IMR-90 (cell line): ENCODE data around the gene PANK2. TPM values are rescaled to one million over a fixed set of nuclear protein-coding genes. Genes with fewer than 3 reads are reported as not detected.

ENCODE experiments used
- ATAC-seq: fragments of 200-7000 bp; cut with Tn5 transposase; 2 replicates; pipeline ENCODE4 v1.9.1; 2020; ENCODE audit warnings: low read depth, mild to moderate bottlenecking, moderate library complexity
- BruUV-seq: library from RNA; stranded (reverse); fragments of 400-500 nt; replicated peaks from 2 replicates; lab custom pipeline; 2021; lab: Mats Ljungman, UMichigan
- CTCF ChIA-PET: fragments of 300-600 bp; formaldehyde crosslinking; extraction: SDS; loops from one replicate; lab custom pipeline; 2021; ENCODE audit warnings: antibody characterized with exemption; lab: Yijun Ruan, JAX
- POLR2A ChIA-PET: fragments of 300-600 bp; sonication (Branson Sonifier 250); formaldehyde crosslinking; loops from one replicate; lab custom pipeline; 2022; ENCODE audit warnings: antibody characterized with exemption; ENCODE audit not compliant: unreplicated experiment; lab: Charles Lee
- DNase-seq: peaks from one replicate; pipeline ENCODE4 v3.0.0; 2013
- H2AFZ ChIP-seq: replicated peaks from 2 replicates; pipeline ENCODE3; 2013; ENCODE audit warnings: low read length, mild to moderate bottlenecking; ENCODE audit not compliant: poor library complexity
- H2AK5ac ChIP-seq: 2 replicates; pipeline ENCODE4 v1.6.1; 2013; ENCODE audit warnings: low read depth, low read length, inconsistent platforms
- H2AK9ac ChIP-seq: replicated peaks from 2 replicates; pipeline ENCODE3; 2013; ENCODE audit warnings: mild to moderate bottlenecking, low read depth, low read length, moderate library complexity; ENCODE audit not compliant: poor library complexity
- H2BK120ac ChIP-seq: 2 replicates; pipeline ENCODE4 v1.6.1; 2013; ENCODE audit warnings: low read depth, low read length, inconsistent platforms
- H2BK15ac ChIP-seq: 3 replicates; pipeline ENCODE4 v1.6.1; 2013; ENCODE audit warnings: low read depth, low read length, inconsistent platforms
- H2BK20ac ChIP-seq: 2 replicates; pipeline ENCODE4 v1.6.1; 2013; ENCODE audit warnings: low read depth, mild to moderate bottlenecking, inconsistent platforms, low read length, moderate library complexity
- H2BK5ac ChIP-seq: 2 replicates; pipeline ENCODE4 v1.6.1; 2013; ENCODE audit warnings: mild to moderate bottlenecking, low read depth, low read length, inconsistent platforms; ENCODE audit not compliant: poor library complexity, severe bottlenecking
- H3K14ac ChIP-seq: replicated peaks from 2 replicates; pipeline ENCODE4 v1.6.1; 2013; ENCODE audit warnings: low read depth, low read length, inconsistent platforms
- H3K18ac ChIP-seq: 2 replicates; pipeline ENCODE4 v1.6.1; 2013; ENCODE audit warnings: low read depth, low read length, control low read depth
- H3K23ac ChIP-seq: 2 replicates; pipeline ENCODE4 v1.6.1; 2013; ENCODE audit warnings: low read depth, low read length, inconsistent platforms
- H3K27ac ChIP-seq: 2 replicates; pipeline ENCODE4 v1.5.1; 2013; ENCODE audit warnings: mild to moderate bottlenecking, control low read depth, low read length; ENCODE audit not compliant: insufficient read depth
- H3K27me3 ChIP-seq: 2 replicates; pipeline ENCODE4 v1.6.1; 2013; ENCODE audit warnings: low read length; ENCODE audit not compliant: control insufficient read depth, insufficient read depth
- H3K36me3 ChIP-seq: 2 replicates; pipeline ENCODE4 v1.6.1; 2013; ENCODE audit warnings: low read length, mixed read lengths; ENCODE audit not compliant: control insufficient read depth, insufficient read depth
- H3K4ac ChIP-seq: 2 replicates; pipeline ENCODE4 v1.6.1; 2013; ENCODE audit warnings: low read depth, low read length, inconsistent platforms
- H3K4me1 ChIP-seq: 2 replicates; pipeline ENCODE4 v1.6.1; 2013; ENCODE audit warnings: low read length, mixed read lengths; ENCODE audit not compliant: control insufficient read depth, insufficient read depth
- H3K4me2 ChIP-seq: 2 replicates; pipeline ENCODE4 v1.6.1; 2013; ENCODE audit warnings: low read depth, mild to moderate bottlenecking, control low read depth, low read length, moderate library complexity
- H3K4me3 ChIP-seq: 2 replicates; pipeline ENCODE4 v1.5.1; 2013; ENCODE audit warnings: low read depth, mild to moderate bottlenecking, control low read depth, low read length, moderate library complexity; ENCODE audit not compliant: insufficient read depth
- H3K56ac ChIP-seq: 2 replicates; pipeline ENCODE4 v1.6.1; 2013; ENCODE audit warnings: low read length, inconsistent platforms; ENCODE audit not compliant: insufficient read depth; ENCODE audit errors: extremely low read depth
- H3K79me1 ChIP-seq, 2 experiments: 2 replicates each; pipeline ENCODE4 v1.6.1; 2013; ENCODE audit warnings: low read length in 2 of 2, inconsistent platforms in 1 of 2, low read depth in 1 of 2
- H3K9ac ChIP-seq: 2 replicates; pipeline ENCODE4 v1.6.1; 2013; ENCODE audit warnings: low read depth, low read length, control low read depth
- H3K9me1 ChIP-seq: 2 replicates; pipeline ENCODE4 v1.6.1; 2013; ENCODE audit warnings: low read length, inconsistent platforms; ENCODE audit not compliant: insufficient read depth
- H3K9me3 ChIP-seq: 2 replicates; pipeline ENCODE4 v1.6.1; 2013; ENCODE audit warnings: low read length; ENCODE audit not compliant: control insufficient read depth, insufficient read depth
- H4K20me1 ChIP-seq: 2 replicates; pipeline ENCODE4 v1.6.1; 2013; ENCODE audit warnings: low read length, inconsistent platforms; ENCODE audit not compliant: insufficient read depth
- H4K5ac ChIP-seq: 2 replicates; pipeline ENCODE4 v1.6.1; 2013; ENCODE audit warnings: mild to moderate bottlenecking, low read depth, low read length, control low read depth
- H4K8ac ChIP-seq, 2 experiments: 2 replicates each; pipeline ENCODE4 v1.6.1; 2013; ENCODE audit warnings: low read depth in 2 of 2, low read length in 2 of 2, control low read depth in 1 of 2, inconsistent platforms in 1 of 2
- H4K91ac ChIP-seq: 2 replicates; pipeline ENCODE4 v1.6.1; 2013; ENCODE audit warnings: low read depth, low read length, inconsistent platforms; ENCODE audit not compliant: insufficient read depth
- BHLHE40 ChIP-seq: fragments of 150-350 bp; IDR thresholded peaks from 2 replicates; pipeline ENCODE4 v1.6.1; 2016; ENCODE audit warnings: mild to moderate bottlenecking, low read depth, low read length
- CEBPB ChIP-seq: IDR thresholded peaks from 2 replicates; pipeline ENCODE4 v1.6.1; 2012; ENCODE audit warnings: low read depth, low read length, improper control_type of control experiment
- CHD1 ChIP-seq: IDR thresholded peaks from 2 replicates; pipeline ENCODE4 v1.6.1; 2012; ENCODE audit warnings: low read depth, low read length, improper control_type of control experiment
- CTCF ChIP-seq: conservative IDR thresholded peaks from 2 replicates; pipeline ENCODE4 v1.5.1; 2012; ENCODE audit warnings: mild to moderate bottlenecking, low read depth, low read length, improper control_type of control experiment
- ELK1 ChIP-seq: fragments of 150-350 bp; IDR thresholded peaks from 2 replicates; pipeline ENCODE4 v1.6.1; 2016; ENCODE audit warnings: low read depth, mild to moderate bottlenecking, low read length, moderate library complexity, borderline replicate concordance
- FOS ChIP-seq: fragments of 150-350 bp; IDR thresholded peaks from 2 replicates; pipeline ENCODE4 v1.6.1; 2016; ENCODE audit warnings: low read depth, low read length
- MAFK ChIP-seq: IDR thresholded peaks from 2 replicates; pipeline ENCODE4 v1.6.1; 2012; ENCODE audit warnings: low read depth, low read length, improper control_type of control experiment
- MAZ ChIP-seq: IDR thresholded peaks from 2 replicates; pipeline ENCODE4 v1.6.1; 2012; ENCODE audit warnings: low read depth, mild to moderate bottlenecking, low read length, improper control_type of control experiment, moderate library complexity, borderline replicate concordance
- MXI1 ChIP-seq: IDR thresholded peaks from 2 replicates; pipeline ENCODE4 v1.6.1; 2012; ENCODE audit warnings: low read depth, mild to moderate bottlenecking, low read length, moderate library complexity, borderline replicate concordance
- NFE2L2 ChIP-seq: fragments of 150-350 bp; IDR thresholded peaks from 2 replicates; pipeline ENCODE4 v1.6.1; 2016; ENCODE audit warnings: low read depth, mild to moderate bottlenecking, low read length
- POLR2A ChIP-seq: IDR thresholded peaks from 2 replicates; pipeline ENCODE4 v1.6.1; 2012; ENCODE audit warnings: mild to moderate bottlenecking, low read depth, low read length
- RAD21 ChIP-seq: IDR thresholded peaks from 2 replicates; pipeline ENCODE4 v1.6.1; 2012; ENCODE audit warnings: low read length, improper control_type of control experiment
- RCOR1 ChIP-seq: IDR thresholded peaks from 2 replicates; pipeline ENCODE4 v1.6.1; 2012; ENCODE audit warnings: mild to moderate bottlenecking, low read length, improper control_type of control experiment; ENCODE audit not compliant: insufficient replicate concordance
- RFX5 ChIP-seq: IDR thresholded peaks from 2 replicates; pipeline ENCODE4 v1.8.0; 2012; ENCODE audit warnings: low read depth, mild to moderate bottlenecking, low read length, moderate library complexity
- SMC3 ChIP-seq: fragments of 150-350 bp; IDR thresholded peaks from 2 replicates; pipeline ENCODE4 v1.6.1; 2016; ENCODE audit warnings: low read depth, mild to moderate bottlenecking, antibody characterized with exemption, low read length, moderate library complexity
- USF2 ChIP-seq: fragments of 150-350 bp; IDR thresholded peaks from 2 replicates; pipeline ENCODE4 v1.6.1; 2017; ENCODE audit warnings: mild to moderate bottlenecking, antibody characterized with exemption, low read length, low read depth
- WGBS, 2 experiments: methylation state at CpG; one replicate each; pipeline versions ENCODE4 v1.1.5 to v1.1.7; 2013; ENCODE audit warnings: missing lambda C conversion rate in 2 of 2; ENCODE audit not compliant: insufficient read length in 1 of 2; ENCODE audit errors: extremely low coverage in 2 of 2; 5-methylcytosine and 5-hydroxymethylcytosine counted together
- dilution Hi-C: fragments of 300-500 bp; cut with HindIII; formaldehyde crosslinking; loops from one replicate; pipeline ENCODE4 v1.14.3; 2018; ENCODE audit warnings: low sequenced_read_pairs; ENCODE audit not compliant: unreplicated experiment
- in situ Hi-C: fragments of 300-500 bp; cut with MboI; formaldehyde crosslinking; loops from 3 replicates; pipeline ENCODE4 v1.14.3; 2019; ENCODE audit warnings: low sequenced_read_pairs, inconsistent platforms, mixed read lengths
- intact Hi-C: fragments of 100-400 bp; cut with micrococcal nuclease; formaldehyde crosslinking; loops from 2 replicates; pipeline ENCODE4 v1.10.0; 2022
- polyA plus RNA-seq, 3 experiments: library from polyadenylated mRNA; depleted of rRNA; stranded (reverse); fragments of >200 nt; gene quantifications; 2 replicates each; pipeline ENCODE4 v1.2.3, GENCODE V29; 2012; ENCODE audit warnings: low replicate concordance in 1 of 3
- total RNA-seq: library from RNA; depleted of rRNA; stranded (reverse); fragments of >200 nt; gene quantifications from 2 replicates; pipeline ENCODE4 v1.2.3, GENCODE V29; 2012

The PANK2 gene
- total and polyA plus RNA-seq, 2 of the 4 experiments (the other 2 are of a cell fraction) = 17.7 to 28.1 TPM

- Histone ChIP-seq H3K18ac (no peak overlapping the region), H2AK9ac (no peak overlapping the region), H2BK120ac (no peak overlapping the region), H3K4me3 (no peak overlapping the region), H3K27me3 (no peaks in the 10 kb centered on the region), H3K9ac (no peak overlapping the region), H2AK5ac (no peak overlapping the region), H3K23ac (no peak overlapping the region), H4K8ac (no peak overlapping the region), H3K9me1 (peaks cover 16% of the 10 kb centered on the region), H3K56ac (no peak overlapping the region), H2BK20ac (no peak overlapping the region), H2AFZ (no peak overlapping the region), H3K4ac (no peak overlapping the region), H3K14ac (no peak overlapping the region), H4K20me1 (peaks cover 85% of the 10 kb centered on the region), H3K4me1 (peaks cover 2% of the 10 kb centered on the region; the same call in 1 of the 2 replicates), H2BK15ac (no peak overlapping the region), H3K4me2 (no peak overlapping the region), H2BK5ac (no peak overlapping the region), H3K9me3 (no peaks in the 10 kb centered on the region), H3K79me1 (peaks cover 21 to 58% of the 10 kb centered on the region in 2 experiments), H3K36me3 (peaks cover 33% of the 10 kb centered on the region), H3K27ac (no peak overlapping the region), H4K5ac (no peak overlapping the region), H4K91ac (no peak overlapping the region)
- no TSS peak for BruUV-seq
- ATAC-seq (no peak), DNase-seq (no peak)
- 100% methylated on average over 4 of the region's 4 CpGs; no CpG with 5 or more reads in 1 of the 2 experiments for WGBS, 2 experiments
- intact Hi-C loops (no loop called here), dilution Hi-C loops (no loop called here), in situ Hi-C loops (no loop called here)
- ChIA-PET CTCF (no interaction called here), POLR2A (no interaction called here)
- TF ChIP-seq SMC3 (no peak), ELK1 (no peak), CEBPB (no peak), MAZ (no peak), MXI1 (no peak), BHLHE40 (no peak), CHD1 (no peak), RCOR1 (no peak), POLR2A (no peak), MAFK (no peak), FOS (no peak), NFE2L2 (no peak), CTCF (no peak), RFX5 (no peak), RAD21 (no peak), USF2 (no peak)
These were observed 19.5 kb downstream of the PANK2 start for GRCh38 chr20:3908667-3909066.
